Transverse colon (tissue), 4 donors: ENCODE data around the gene MED12L. TPM values are rescaled to one million over a fixed set of nuclear protein-coding genes. Genes with fewer than 3 reads are reported as not detected.
A peak's percentile ranks its signal among the peaks of the same experiment; 100 is the strongest.

Experiments
- DNase-seq: peaks from one replicate; pipeline ENCODE4 v3.0.0-alpha.2; 2019
- H3K27ac ChIP-seq, 4 donors: fragments of 200-600 bp; sonication (generic); 2 replicates each; pipeline ENCODE4 v1.5.1; 2016 to 2018; ENCODE audit warnings: inconsistent platforms in 4 of 4
- H3K27me3 ChIP-seq: fragments of 200-600 bp; sonication (generic); 2 replicates; pipeline ENCODE4 v1.5.1; 2017; ENCODE audit warnings: inconsistent platforms
- H3K36me3 ChIP-seq, 4 donors: fragments of 200-600 bp; sonication (generic); 2 replicates each; pipeline ENCODE4 v1.5.1; 2017 to 2019; ENCODE audit warnings: inconsistent platforms in 4 of 4
- H3K4me1 ChIP-seq, 4 donors: fragments of 200-600 bp; sonication (generic); 2 replicates each; pipeline ENCODE4 v1.5.1; 2017 to 2020; ENCODE audit warnings: inconsistent platforms in 4 of 4
- H3K4me3 ChIP-seq, 4 donors: fragments of 200-600 bp; sonication (generic); 1 replicate in 1 of 4; 2 replicates in 3 of 4; pipeline versions ENCODE4 v1.5.1 to v1.6.1; 2017 to 2019; ENCODE audit warnings: inconsistent platforms in 4 of 4
- H3K9me3 ChIP-seq, 2 donors: fragments of 200-600 bp; sonication (generic); 2 replicates each; pipeline ENCODE4 v1.5.1; 2017 to 2019; ENCODE audit warnings: inconsistent platforms in 2 of 2
- EP300 ChIP-seq: sonication (generic); formaldehyde crosslinking; IDR thresholded peaks from one replicate; pipeline ENCODE4 v1.6.1; 2017; ENCODE audit warnings: antibody characterized with exemption, low read depth
- POLR2A ChIP-seq: fragments of 450-650 bp; IDR thresholded peaks from one replicate; pipeline ENCODE4 v1.6.1; 2016; ENCODE audit warnings: antibody characterized with exemption, mild to moderate bottlenecking, moderate library complexity
- POLR2AphosphoS5 ChIP-seq, 3 donors: sonication (generic); formaldehyde crosslinking; IDR thresholded peaks; one replicate each; pipeline ENCODE4 v1.6.1; 2016; ENCODE audit warnings: antibody characterized with exemption in 3 of 3
- WGBS, 2 donors: methylation state at CpG; one replicate each; pipeline ENCODE4 v1.1.5; 2018; ENCODE audit warnings: low coverage in 1 of 2; 5-methylcytosine and 5-hydroxymethylcytosine counted together
- in situ Hi-C, 4 donors: fragments of 200-750 bp; cut with MboI; loops; one replicate each; pipeline versions ENCODE4 v1.15.0 to v1.15.1; 2017; ENCODE audit warnings: low sequenced_read_pairs in 3 of 4, low pct_ligation_motif_present in 1 of 4, low pct_unique_long_range_greater_than_20kb in 1 of 4
- intact Hi-C: fragments of 100-400 bp; cut with DNase I; formaldehyde crosslinking; loops from one replicate; pipeline ENCODE4 v1.15.1; 2023; ENCODE audit warnings: low total_unique reads
- total RNA-seq, 4 donors: library from RNA; depleted of rRNA; stranded (reverse); fragments of >200 nt; gene quantifications; one replicate each; pipeline ENCODE4 v1.1.0, GENCODE V29; 2016
- TF ChIP-seq, protein P1 (sequence below), 5 experiments: fragments of 200-600 bp in 3 of 5; fragments of 450-650 bp in 2 of 5; sonication (generic) in 3 of 5; IDR thresholded peaks; 1 replicate in 2 of 5; 2 replicates in 3 of 5; pipeline ENCODE4 v1.5.1; 2016 to 2017; ENCODE audit warnings: antibody characterized with exemption in 5 of 5, inconsistent platforms in 3 of 5, mild to moderate bottlenecking in 2 of 5, moderate library complexity in 1 of 5

MED12L gene
- total RNA-seq, 4 donors from 2014 or later = under 0.01 to 8.6 (median 0.64) TPM

DNA sequence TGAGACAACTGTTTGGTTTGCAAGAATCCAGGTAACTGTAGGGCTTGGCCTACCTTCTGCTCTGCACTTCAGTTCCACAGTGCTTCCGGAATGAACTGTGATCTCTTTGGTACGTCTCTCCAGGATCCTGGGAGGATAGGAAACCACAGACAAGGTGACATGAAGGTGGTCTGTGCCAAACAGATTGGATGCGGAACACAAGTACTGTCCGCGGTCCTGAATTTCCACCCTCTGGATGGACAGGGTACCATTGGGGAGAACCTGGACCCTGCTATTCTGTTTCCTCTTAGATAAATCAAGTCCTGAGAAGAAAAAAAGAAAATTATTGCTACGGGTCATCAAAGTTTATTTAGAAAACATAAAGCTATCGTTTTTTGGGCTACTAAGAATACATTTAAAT, 358.1 kb downstream of the MED12L start:
- in situ Hi-C loops = loop anchor here in 2 of 4 donors (5.0 to 10.0 kb wide), 2 partner anchors 391 to 394 kb away; no protein-coding TSS in a partner anchor
- no peak overlapping the region for H3K27ac ChIP-seq
- no peak for DNase-seq
- H3K27me3 ChIP-seq = no peaks in the 10 kb centered on the region
- WGBS, 2 donors = 85 to 91% methylated on average over 7 of the region's 7 CpGs
- no peak overlapping the region for H3K4me3 ChIP-seq
- H3K9me3 ChIP-seq = no peaks in the 10 kb centered on the region
- TF ChIP-seq EP300 (no peak), POLR2AphosphoS5 (IDR thresholded peaks at IDR 0.05) (no peak), POLR2A (no peak)
- TF ChIP-seq, protein P1, sequence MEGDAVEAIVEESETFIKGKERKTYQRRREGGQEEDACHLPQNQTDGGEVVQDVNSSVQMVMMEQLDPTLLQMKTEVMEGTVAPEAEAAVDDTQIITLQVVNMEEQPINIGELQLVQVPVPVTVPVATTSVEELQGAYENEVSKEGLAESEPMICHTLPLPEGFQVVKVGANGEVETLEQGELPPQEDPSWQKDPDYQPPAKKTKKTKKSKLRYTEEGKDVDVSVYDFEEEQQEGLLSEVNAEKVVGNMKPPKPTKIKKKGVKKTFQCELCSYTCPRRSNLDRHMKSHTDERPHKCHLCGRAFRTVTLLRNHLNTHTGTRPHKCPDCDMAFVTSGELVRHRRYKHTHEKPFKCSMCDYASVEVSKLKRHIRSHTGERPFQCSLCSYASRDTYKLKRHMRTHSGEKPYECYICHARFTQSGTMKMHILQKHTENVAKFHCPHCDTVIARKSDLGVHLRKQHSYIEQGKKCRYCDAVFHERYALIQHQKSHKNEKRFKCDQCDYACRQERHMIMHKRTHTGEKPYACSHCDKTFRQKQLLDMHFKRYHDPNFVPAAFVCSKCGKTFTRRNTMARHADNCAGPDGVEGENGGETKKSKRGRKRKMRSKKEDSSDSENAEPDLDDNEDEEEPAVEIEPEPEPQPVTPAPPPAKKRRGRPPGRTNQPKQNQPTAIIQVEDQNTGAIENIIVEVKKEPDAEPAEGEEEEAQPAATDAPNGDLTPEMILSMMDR (IDR thresholded peaks at IDR 0.05) = no peak
- no peaks in the 10 kb centered on the region for H3K4me1 ChIP-seq
- no peaks in the 10 kb centered on the region for H3K36me3 ChIP-seq
- intact Hi-C loops = loop anchor here (10.0 kb wide), 1 partner anchor 471 kb away; no protein-coding TSS in a partner anchor

DNA sequence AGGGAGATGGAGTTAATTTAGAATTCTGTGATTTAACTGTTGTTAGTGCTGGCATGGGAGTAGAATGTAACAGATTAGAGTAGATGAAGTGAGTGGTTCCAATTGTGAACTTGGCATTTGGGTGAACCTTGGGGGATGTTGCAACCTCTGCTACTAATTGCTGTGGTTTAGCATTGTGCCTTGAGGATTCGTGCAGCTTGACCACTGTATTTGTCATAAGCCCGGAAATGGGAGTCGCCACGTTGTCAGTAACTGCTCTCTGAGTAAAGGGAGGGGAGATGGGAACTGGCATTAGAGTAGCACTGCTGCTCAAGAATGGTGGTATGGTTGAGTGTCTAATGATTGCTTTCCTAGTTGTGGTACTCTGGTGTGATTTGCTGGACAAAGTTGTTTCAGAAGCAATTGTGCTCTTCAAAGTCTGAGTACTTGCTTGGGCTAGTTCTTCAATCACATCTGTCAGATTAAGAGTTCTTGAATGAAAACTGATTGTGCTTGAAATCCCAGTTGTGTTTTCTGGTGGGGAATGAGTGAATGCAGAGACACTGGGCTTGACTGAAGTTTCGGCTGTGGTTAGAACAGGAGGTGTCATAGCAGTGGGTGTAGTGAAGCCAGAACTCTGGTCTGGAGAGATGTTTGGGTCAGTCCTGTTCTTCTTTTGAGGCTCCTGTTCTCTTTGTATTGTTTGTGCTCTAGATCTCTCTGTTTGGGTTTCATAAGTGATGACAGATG, 360.0 kb downstream of the MED12L start:
- 72 to 88% methylated on average over 1 to 5 of the region's 5 CpGs for WGBS, 2 donors
- in situ Hi-C loops = loop anchor here in 1 of 4 donors (10.0 kb wide), 1 partner anchor 389 kb away; no protein-coding TSS in a partner anchor
- H3K27ac ChIP-seq = no peak overlapping the region
- TF ChIP-seq, protein P1 (IDR thresholded peaks at IDR 0.05) = no peak
- TF ChIP-seq EP300 = no peak
- no peak for TF ChIP-seq POLR2AphosphoS5 (IDR thresholded peaks at IDR 0.05)
- no peak for TF ChIP-seq POLR2A
- no peak overlapping the region for H3K4me3 ChIP-seq
- H3K27me3 ChIP-seq = no peaks in the 10 kb centered on the region
- H3K36me3 ChIP-seq = no peaks in the 10 kb centered on the region
- no peaks in the 10 kb centered on the region for H3K4me1 ChIP-seq
- H3K9me3 ChIP-seq = no peaks in the 10 kb centered on the region
- intact Hi-C loops = loop anchor here (10.0 kb wide), 1 partner anchor 469 kb away; no protein-coding TSS in a partner anchor
- no peak for DNase-seq

GRCh38 chr3:151446002-151446340, 360.5 kb downstream of the MED12L start:
- WGBS, 2 donors = 69 to 71% methylated on average over 3 of the region's 3 CpGs
- H3K4me1 ChIP-seq = no peaks in the 10 kb centered on the region
- no peak overlapping the region for H3K4me3 ChIP-seq
- TF ChIP-seq, protein P1 (IDR thresholded peaks at IDR 0.05) = no peak
- TF ChIP-seq EP300 (no peak), POLR2AphosphoS5 (IDR thresholded peaks at IDR 0.05) (no peak), POLR2A (no peak)
- intact Hi-C loops = loop anchor here (10.0 kb wide), 1 partner anchor 469 kb away; no protein-coding TSS in a partner anchor
- no peaks in the 10 kb centered on the region for H3K36me3 ChIP-seq
- in situ Hi-C loops = loop anchor here in 1 of 4 donors (10.0 kb wide), 1 partner anchor 389 kb away; no protein-coding TSS in a partner anchor
- no peak for DNase-seq
- no peak overlapping the region for H3K27ac ChIP-seq
- no peaks in the 10 kb centered on the region for H3K9me3 ChIP-seq
- H3K27me3 ChIP-seq = no peaks in the 10 kb centered on the region

GRCh38 chr3:151452368-151452767, 366.9 kb downstream of the MED12L start:
- H3K27ac ChIP-seq = peak overlapping the region in 2 of 4 donors; percentile 21 to 45
- TF ChIP-seq POLR2AphosphoS5 (IDR thresholded peaks at IDR 0.05) (no peak), POLR2A (no peak), EP300 (no peak)
- TF ChIP-seq, protein P1 (IDR thresholded peaks at IDR 0.05) = no peak
- in situ Hi-C loops (no loop called here), intact Hi-C loops (no loop called here)
- H3K36me3 ChIP-seq = no peaks in the 10 kb centered on the region
- no peak for DNase-seq
- no peaks in the 10 kb centered on the region for H3K27me3 ChIP-seq
- H3K4me3 ChIP-seq = no peak overlapping the region
- peaks cover 0 to 14% (median 3%) of the 10 kb centered on the region in 4 donors for H3K4me1 ChIP-seq
- WGBS, 2 donors = 0 to 24% methylated on average over 1 of the region's 1 CpG
- no peaks in the 10 kb centered on the region for H3K9me3 ChIP-seq
